HG03097 (cell line): Measurements from ENCODE around the gene RAPGEF1.

Source experiments
- ATAC-seq: cut with Tn5 transposase; IDR thresholded peaks from one replicate; pipeline ENCODE4 v1.9.1; 2021; ENCODE audit not compliant: unreplicated experiment, low FRiP score

The RAPGEF1 gene

DNA sequence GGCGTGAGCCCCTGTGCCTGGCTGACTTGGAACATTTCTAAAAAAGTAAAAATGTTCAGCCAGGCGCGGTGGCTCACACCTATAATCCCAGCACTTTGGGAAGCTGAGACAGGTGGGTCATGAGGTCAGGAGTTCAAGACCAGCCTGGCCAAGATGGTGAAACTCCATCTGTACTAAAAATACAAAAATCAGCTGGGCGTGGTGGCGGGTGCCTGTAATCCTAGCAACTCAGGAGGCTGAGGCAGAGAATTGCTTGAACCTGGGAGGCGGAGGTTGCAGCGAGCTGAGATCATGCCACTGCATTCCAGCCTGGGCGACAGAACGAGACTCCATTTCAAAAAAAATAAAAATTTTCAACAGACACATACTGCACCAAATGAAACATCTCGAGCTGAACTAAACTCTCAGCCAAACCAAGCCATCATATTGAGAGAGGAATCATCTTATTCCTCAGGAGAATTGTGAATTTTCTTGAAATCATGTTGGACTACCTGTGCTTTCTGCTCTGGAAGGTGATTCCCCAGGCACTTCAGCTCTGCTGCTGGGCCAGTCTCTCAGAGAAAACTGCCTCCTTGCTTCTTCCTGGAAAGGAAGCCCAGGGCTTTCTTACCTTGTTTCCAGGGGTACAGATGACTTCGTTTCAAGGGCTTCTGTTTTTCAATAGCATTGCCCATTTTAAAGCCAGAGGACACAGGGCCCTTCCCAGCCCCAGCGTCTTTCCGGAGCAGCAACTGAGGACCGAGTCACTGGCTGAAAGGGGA, 30.7 kb downstream of the RAPGEF1 start:
- peak; percentile 5 for ATAC-seq

GRCh38 chr9:131708226-131709002, 31.5 kb downstream of the RAPGEF1 start:
- no peak for ATAC-seq

DNA sequence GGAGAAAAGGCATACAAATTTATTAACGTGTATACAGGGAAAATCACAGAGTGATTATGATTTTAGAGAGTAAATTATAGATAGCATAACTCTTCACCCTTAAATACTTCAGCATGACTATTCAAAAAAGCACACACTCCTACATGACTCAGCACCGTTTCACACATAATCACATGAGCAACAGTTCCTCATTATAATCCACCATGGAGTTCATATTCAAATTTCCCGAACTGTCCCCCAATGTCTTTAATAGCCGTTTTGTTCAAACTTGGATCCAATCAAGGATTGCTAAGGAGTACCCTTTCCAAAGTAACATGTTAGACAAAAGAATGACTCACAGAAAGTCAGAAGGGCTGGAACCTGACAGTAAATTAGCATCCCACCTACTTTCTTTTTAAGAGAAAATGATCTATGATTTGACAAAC, 32.1 kb downstream of the RAPGEF1 start:
- ATAC-seq = no peak

- ATAC-seq = no peak
Measured at GRCh38 chr9:131707050-131707449, 32.8 kb downstream of the RAPGEF1 start.

- ATAC-seq = no peak
Measured at GRCh38 chr9:131706608-131706970, 33.3 kb downstream of the RAPGEF1 start.

DNA sequence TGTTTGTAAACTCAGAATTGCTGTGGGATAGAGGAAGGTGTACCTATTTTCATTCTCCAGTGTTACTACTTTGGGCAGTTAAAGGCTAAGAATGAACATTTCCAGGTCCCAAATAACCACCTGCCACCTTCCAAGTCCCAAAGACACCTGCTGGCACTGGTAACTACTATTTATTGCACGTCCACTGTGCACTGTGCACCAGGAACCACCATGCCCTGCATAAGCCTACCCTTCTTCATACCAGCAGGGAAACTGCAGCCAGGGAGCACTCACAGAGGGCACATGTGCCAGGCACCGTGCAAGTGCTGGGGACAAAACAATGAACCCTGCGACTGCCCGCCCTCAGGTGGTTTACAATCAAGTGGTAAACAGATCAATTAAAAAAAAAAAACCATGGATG, 34.9 kb downstream of the RAPGEF1 start:
- ATAC-seq = no peak

- no peak for ATAC-seq
Measured at GRCh38 chr9:131704141-131704983, 35.5 kb downstream of the RAPGEF1 start.

DNA sequence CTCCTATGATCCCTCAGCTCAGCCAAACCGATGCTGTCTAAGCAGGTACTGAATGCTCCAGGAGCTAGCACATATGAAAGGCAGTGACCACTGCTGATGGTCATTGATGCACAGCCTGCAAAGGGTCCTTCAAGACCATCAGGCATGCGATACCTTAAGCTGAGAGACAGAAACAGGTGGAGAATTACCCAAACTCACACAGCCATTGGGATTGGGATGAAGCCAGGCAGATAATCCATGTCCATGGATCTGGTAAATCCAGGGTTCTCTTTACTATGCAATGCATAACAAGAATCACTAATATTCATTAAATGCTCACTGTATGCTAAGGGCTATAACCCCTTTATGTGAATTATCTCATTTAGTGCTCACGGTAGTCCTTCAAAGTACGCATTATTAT, 36.2 kb downstream of the RAPGEF1 start:
- no peak for ATAC-seq

- no peak for ATAC-seq
Measured at GRCh38 chr9:131702911-131703310, 37.0 kb downstream of the RAPGEF1 start.

GRCh38 chr9:131701789-131702337, 38.0 kb downstream of the RAPGEF1 start:
- no peak for ATAC-seq

DNA sequence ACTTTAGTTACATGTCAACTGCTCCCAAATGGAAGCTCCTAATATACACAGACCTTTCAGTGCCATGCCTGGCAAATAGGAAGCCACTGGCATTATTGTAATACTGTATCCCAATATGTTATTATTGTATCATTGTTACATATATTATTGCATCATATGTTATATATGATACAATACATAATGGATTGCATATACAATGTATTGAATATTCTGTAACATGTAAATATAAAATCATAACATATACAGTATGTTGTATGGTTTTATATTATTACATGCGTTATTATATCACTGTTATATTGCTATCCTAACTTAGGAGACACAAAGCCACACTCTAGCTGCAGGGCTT, 38.5 kb downstream of the RAPGEF1 start:
- no peak for ATAC-seq

DNA sequence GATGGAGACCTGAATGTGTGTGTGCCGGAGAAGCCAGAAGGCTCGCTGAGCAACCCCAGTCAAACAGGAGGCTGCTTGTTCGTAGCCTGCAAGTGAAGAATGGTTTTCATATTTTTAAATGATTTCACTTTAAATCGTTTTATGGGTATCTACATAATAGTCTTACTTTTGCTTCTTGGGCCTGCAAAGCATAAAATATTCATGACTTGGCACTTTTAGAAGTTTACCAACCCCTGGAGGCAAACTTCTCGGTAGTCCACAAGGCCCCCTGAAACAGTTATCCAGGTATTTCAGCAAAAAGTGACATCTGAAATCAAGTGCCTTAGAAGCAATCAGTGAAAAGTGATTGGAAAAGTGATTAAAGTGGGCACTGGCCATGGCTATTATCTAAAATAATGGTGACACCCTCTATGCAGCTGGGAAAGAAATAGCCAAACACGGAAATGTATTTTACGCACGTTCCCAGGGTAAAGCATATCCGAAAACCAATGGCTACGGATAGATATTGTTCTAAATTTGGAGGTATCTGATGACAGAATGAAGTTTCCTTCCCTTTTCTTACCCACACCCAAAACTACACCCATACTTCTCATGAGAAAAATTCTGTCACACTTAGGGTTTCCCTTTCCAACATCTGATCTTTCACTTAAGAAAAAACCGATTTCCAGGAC, 39.0 kb downstream of the RAPGEF1 start:
- no peak for ATAC-seq

DNA sequence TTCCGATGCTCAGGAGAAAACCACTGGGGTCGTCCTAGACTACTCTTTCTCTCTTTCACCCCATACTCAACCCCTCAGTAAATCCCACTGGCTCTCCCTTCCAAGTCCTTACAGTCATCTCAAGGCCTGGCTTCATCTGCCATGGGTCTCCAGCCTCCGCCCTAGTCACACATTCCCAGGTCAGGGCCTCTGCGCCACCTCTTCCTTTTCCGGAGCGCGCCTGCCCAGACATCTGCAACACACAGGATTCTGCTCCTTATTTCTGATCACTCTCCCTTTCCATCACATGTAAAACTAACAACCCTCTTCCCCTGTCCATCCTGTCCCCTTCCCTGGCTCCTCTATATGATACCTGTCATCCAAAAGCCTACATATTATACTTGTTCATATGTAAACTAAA, 39.8 kb downstream of the RAPGEF1 start:
- ATAC-seq = no peak

- ATAC-seq = no peak
Measured at GRCh38 chr9:131698618-131698985, 41.3 kb downstream of the RAPGEF1 start.

- ATAC-seq = no peak
Measured at GRCh38 chr9:131697908-131698617, 41.8 kb downstream of the RAPGEF1 start.

DNA sequence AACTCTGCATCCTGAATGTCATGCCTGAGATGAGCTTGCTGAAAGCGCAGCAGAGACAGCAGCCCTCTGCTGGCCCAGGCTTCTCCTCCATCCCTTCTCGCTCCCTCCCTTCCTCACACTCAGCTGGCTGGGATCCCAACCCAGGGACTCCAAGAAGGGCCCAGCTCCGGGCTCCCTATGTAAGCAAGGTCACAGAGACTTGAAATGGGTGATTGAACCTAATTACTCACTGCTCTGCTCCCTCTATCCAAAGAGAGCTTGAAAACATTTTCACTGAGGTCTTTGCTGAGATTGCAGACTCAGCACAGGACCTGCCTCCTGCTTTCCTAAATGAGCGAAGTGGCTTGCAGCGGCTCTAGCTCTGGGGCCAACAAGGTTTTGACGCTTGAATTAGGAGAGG, 42.8 kb downstream of the RAPGEF1 start:
- no peak for ATAC-seq

DNA sequence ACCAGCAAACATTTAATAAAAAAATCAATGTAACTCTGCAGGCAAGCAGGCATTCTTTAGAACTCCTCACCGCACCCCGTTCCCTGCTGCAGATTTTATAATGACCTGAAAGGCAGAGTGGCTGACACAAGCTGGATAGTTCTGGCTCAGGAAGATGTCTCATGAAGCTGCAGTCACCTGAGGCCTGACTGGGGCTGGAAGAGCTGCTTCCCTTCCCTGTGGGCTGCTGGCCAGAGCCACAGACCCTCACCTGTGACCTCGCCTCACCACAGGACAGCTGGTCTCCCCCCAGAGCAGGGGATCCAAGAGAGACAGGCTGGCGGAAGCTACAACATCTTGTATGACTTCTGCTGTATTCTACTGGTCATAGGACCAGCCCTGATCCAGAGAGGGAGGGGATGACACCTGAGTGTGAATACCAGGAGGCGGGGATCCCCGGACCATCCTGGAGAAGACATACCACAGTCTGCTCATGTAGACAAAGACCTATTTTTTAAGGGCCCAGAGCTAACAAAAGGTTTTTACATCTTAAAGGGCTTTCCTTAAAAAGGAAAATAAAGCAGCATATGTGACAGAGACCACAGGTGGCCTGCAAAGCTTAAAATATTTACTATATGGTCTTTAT, 43.9 kb downstream of the RAPGEF1 start:
- ATAC-seq = no peak

DNA sequence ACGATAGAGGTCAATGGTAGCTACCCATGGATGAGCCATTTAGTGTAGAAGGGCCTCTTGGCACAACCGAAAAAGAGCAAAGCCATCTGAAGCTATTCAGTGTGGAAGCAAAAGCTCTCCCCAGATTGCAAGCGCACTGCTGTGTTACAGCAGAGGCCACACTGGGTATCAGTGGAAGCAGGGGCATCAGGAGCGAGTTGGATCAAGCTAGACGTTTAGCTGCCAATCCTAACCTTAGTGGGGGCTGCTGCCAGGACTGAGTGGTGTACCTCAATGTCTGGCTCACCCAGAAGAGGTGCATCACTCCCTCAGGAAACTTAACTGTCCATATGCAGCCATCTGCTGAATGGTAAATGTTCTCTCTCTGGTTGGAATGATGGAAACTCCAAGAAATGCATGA, 44.5 kb downstream of the RAPGEF1 start:
- ATAC-seq = no peak
